Mucosa of stomach (tissue), 1 donor: Measurements from ENCODE around the gene C2CD2.
A peak's percentile ranks its signal among the peaks of the same experiment; 100 is the strongest.
"Not testable (repeated sequence)": the region's sequence is repeated elsewhere in the genome, so short reads cannot be mapped to it uniquely, and the experiment has no call there.

Experiments used
- H3K27me3 ChIP-seq: one replicate; pipeline ENCODE4 v1.7.0; 2013; ENCODE audit warnings: mild to moderate bottlenecking, low read length; ENCODE audit not compliant: control insufficient read depth, insufficient read depth
- H3K36me3 ChIP-seq: one replicate; pipeline ENCODE4 v1.7.0; 2013; ENCODE audit warnings: low read length; ENCODE audit not compliant: control insufficient read depth, insufficient read depth
- H3K4me1 ChIP-seq: one replicate; pipeline ENCODE4 v1.7.0; 2013; ENCODE audit warnings: mild to moderate bottlenecking, low read length; ENCODE audit not compliant: control insufficient read depth, insufficient read depth
- H3K4me3 ChIP-seq: one replicate; pipeline ENCODE4 v1.7.0; 2013; ENCODE audit warnings: low read length
- H3K9ac ChIP-seq: one replicate; pipeline ENCODE4 v1.7.0; 2013; ENCODE audit warnings: mild to moderate bottlenecking, low read length, moderate library complexity
- H3K9me3 ChIP-seq: one replicate; pipeline ENCODE4 v1.7.0; 2013; ENCODE audit warnings: mild to moderate bottlenecking, low read length, moderate library complexity; ENCODE audit not compliant: control insufficient read depth
- donor health status: Pancreatic carcinoma.

Gene C2CD2

DNA sequence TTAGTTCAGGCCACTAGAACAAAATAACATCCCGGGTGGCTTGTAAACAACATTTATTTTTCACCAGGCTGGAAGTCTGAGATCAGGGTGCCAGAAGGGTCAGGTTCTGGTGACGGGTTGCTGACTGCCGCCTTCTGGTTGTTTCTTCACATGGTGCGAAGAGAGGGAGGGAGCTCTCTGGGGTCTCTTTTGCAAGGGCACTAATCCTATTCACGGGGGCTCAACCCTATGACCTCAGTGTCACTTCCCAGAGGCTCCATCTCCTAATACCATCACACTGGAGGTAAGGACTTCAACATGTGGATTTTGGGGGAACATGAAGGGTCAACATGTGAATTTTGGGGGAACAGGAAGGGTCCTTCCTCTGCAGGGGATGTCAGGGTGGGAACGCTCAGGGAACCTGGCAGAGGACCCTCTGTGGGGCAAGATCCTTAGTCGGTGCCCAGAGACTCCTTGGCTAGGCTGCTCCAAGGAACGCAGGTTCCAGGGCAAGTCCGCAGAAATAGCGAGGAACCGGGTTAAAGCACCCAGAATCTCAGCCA, 8.7 kb upstream of the C2CD2 start:
- Histone ChIP-seq H3K9me3 (no peaks in the 10 kb centered on the region), H3K4me3 (no peak overlapping the region), H3K36me3 (no peaks in the 10 kb centered on the region), H3K4me1 (peaks cover 36% of the 10 kb centered on the region), H3K27me3 (peaks cover 5% of the 10 kb centered on the region), H3K9ac (no peak overlapping the region)

DNA sequence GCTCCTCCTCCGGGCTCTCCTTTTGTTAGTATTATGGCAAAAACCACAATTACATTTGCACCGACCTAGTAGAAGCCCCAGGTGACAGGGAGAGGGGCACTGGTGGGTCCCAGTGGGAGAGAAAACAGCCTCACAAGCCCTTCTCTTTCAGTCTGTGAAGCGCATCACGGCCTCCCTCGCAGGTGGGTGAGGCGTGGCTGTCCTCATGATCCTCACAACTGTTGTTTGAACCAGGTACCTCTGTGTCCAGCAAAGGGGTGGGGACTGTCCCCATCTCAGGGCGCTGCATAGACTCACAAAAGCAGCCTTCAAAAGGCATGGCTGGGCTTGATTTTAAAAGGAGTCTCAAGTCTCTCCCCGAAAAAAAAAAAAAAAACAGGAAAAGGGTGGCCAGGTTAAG, 7.9 kb upstream of the C2CD2 start:
- Histone ChIP-seq H3K9me3 (no peaks in the 10 kb centered on the region), H3K4me1 (peaks cover 39% of the 10 kb centered on the region), H3K27me3 (peaks cover 5% of the 10 kb centered on the region), H3K36me3 (no peaks in the 10 kb centered on the region), H3K9ac (no peak overlapping the region), H3K4me3 (no peak overlapping the region)

DNA sequence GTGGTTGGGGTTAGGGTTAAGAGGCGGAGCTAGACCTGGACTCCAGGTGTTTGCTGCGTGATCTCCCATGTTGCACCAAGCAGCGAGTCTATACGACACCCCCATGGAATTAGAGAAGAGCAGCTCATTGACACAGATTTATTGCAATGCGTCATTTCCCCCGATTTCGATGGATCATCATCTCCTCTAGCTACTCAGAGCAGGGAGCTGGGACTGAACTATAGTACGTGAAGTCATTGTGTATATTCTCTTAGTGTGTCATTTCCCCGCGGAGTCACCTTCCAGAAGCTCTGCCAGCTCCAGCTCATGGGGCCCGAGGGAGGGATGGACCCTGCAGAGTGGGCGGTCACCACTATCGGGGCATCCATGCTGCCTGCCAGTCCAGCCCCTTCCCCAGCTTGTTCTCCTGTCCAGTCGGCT, 7.5 kb upstream of the C2CD2 start:
- H3K9me3 ChIP-seq: no peaks in the 10 kb centered on the region
- no peak overlapping the region for H3K4me3 ChIP-seq
- no peak overlapping the region for H3K9ac ChIP-seq
- peaks cover 5% of the 10 kb centered on the region for H3K27me3 ChIP-seq
- H3K36me3 ChIP-seq: no peaks in the 10 kb centered on the region
- H3K4me1 ChIP-seq: peaks cover 34% of the 10 kb centered on the region

DNA sequence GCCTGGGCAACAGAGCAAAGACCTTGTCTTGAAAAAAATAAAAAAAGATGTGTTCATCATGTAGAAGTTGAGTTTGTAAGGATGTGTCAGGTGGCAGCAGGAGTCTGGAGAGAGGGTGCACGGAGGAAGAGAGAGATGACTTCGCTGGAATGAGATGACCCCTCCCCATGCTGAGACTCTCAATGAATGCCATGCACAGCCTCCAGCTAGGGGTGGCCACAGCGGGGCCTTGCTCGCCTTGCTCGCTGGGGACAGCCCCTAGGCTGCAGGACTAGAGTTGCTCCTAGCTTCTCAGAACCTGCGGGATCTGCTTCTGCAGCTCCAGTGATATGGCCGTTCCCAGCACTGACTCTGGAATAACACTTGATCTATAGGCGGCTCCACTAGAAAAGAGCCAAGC, 6.6 kb upstream of the C2CD2 start:
- H3K9ac ChIP-seq: no peak overlapping the region
- H3K4me3 ChIP-seq: no peak overlapping the region
- peaks cover 5% of the 10 kb centered on the region for H3K27me3 ChIP-seq
- H3K36me3 ChIP-seq: no peaks in the 10 kb centered on the region
- peaks cover 25% of the 10 kb centered on the region for H3K4me1 ChIP-seq
- H3K9me3 ChIP-seq: no peaks in the 10 kb centered on the region

DNA sequence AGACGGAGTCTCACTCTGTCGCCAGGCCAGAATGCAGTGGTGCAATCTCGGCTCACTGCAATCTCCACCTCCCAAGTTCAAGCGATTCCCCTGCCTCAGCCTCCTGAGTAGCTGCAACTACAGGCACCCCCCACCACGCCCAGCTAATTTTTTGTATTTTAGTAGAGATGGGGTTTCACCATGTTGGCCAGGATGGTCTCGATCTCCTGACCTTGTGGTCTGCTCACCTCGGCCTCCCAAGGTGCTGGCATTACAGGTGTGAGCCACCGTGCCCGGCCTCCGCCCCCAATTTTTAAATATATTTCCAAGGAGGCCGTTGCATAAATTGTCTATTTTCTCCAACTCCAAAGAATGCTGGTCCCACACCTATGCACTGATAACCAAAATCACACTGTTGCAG, 5.9 kb upstream of the C2CD2 start:
- H3K4me1 ChIP-seq: peaks cover 18% of the 10 kb centered on the region
- H3K9ac ChIP-seq, H3K9me3 ChIP-seq, H3K4me3 ChIP-seq, H3K27me3 ChIP-seq, H3K36me3 ChIP-seq: not testable (repeated sequence)

DNA sequence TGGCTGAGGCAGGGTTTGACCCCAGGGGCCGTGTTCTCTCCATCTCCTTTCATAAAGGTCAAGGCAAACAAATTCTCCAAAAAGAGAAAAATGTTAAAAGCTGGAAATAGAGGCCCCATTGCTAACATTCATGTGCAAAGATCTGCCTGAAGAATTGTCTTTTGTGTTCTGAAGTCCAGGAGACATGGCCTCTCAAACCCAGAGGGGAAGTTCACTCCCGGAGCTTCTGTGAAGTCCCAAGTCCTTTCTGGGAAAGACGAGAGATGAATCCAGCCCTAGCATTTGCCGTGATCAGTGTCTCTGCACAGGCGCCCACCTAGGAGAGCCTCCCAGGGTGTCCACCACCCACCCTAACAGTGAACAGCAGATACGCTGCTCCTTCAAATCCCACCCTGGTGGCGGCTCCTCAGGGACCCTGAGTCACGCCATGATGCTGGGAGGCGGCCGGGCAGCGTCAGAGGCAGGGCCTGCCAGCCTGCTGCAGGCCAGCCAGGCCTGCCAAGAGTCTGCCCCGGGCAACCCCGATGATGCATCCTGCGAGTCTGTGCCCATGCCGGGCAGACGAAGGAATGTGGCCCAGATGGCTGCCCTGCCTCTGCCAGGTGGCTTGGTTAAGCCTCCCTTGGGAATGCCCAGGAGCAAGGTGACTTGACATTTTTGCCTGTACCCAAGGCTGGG, 5.2 kb upstream of the C2CD2 start:
- Histone ChIP-seq H3K4me1 (peaks cover 18% of the 10 kb centered on the region), H3K27me3 (peaks cover 5% of the 10 kb centered on the region), H3K9me3 (no peaks in the 10 kb centered on the region), H3K4me3 (no peak overlapping the region), H3K36me3 (no peaks in the 10 kb centered on the region), H3K9ac (no peak overlapping the region)

DNA sequence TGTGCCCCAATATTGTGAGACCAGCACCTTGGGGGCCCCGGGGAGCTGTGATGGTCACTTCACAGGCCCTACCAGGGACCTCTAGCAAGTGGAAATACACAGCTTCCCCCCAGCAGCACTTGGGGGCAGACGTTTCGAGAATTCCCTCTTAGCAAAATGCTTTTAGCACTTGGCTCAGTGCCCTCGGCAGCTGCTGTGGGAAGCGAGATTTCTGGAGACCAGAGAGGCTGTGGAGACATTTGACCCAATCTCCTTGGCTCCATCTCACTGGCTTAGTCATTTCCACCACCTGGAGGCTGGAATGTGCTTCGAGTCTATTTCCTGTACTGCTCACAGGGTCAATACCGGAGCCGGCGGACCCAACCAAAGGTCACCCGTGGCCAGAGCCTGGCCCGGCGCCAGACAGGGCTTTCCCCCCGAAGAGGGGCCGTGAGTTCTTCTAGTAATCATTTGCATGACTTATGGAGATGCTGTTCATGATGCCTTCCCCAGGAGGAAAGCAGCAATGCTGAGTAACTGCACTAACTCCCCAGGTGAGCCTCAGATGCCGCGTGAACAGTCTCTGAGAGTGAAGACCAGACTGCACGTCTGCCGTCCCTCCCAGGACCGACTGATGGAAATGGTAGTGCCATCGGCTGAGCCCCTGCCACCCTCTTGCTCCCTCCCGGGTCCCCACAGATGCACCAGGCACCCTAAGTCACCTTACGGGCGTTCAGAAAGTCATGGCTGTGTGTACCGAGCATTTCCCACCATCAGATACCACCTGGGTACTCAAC, 4.4 kb upstream of the C2CD2 start:
- Histone ChIP-seq H3K36me3 (no peaks in the 10 kb centered on the region), H3K4me1 (peaks cover 19% of the 10 kb centered on the region), H3K27me3 (peaks cover 5% of the 10 kb centered on the region), H3K9ac (peak overlapping the region; percentile 41), H3K9me3 (no peaks in the 10 kb centered on the region), H3K4me3 (no peak overlapping the region)

DNA sequence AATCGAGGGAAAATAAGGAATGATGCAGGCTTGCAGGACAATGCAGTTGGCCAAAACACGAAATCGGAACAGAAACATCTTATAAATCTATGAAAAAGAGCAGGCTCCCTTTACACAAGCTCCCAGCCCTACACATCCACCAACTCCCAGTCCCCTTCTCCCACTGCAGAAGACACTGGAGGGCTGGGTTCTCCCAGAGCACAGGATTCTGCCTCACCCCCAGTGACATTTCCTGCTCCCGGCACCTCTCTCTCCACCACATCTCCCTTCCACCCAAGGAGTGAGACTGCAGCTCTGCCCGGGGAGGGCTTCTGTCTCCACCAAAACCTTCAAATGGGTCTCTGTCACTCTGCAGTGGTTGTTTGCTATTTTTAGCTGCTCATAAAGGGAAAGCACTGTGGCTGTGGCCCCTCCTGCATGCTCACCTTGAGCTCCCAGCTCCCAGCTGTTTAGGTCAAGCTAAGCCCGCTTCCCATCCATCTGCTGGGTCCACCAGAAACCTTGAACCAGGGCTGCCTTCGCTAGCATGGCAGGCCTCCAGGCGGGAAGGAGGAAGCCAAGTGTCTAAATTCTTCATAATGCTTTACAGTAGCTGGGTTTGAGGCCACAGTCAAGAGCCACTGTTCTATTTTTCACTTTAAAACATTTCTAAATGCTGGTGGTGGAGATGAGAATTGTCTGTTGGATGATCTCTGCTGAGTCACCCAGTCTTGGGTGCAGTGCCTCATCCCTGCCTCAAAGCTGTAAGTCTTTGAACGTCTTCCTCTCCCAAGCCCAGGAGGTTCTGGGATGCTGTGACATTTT, 3.3 kb upstream of the C2CD2 start:
- no peaks in the 10 kb centered on the region for H3K9me3 ChIP-seq
- no peaks in the 10 kb centered on the region for H3K36me3 ChIP-seq
- peaks cover 28% of the 10 kb centered on the region for H3K4me1 ChIP-seq
- no peak overlapping the region for H3K4me3 ChIP-seq
- no peak overlapping the region for H3K9ac ChIP-seq
- H3K27me3 ChIP-seq: peaks cover 5% of the 10 kb centered on the region

DNA sequence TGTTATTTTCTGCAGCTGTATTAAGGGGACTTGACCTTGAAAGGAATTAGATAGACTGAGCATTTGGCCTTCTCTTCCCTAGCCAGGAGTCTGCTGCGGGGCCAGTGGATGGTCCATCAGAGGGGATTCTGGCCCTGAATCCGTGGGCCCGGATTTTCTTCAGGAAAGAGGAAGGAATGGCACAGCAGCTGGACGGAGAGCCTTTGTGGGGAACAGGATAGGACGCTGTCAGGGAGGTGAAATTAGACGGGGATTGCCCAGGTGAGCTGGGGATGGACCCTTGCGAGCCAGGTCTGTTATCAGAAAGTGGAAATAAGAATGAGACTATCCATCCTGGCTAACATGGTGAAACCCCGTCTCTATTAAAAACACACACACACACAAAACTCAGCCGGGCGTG, 1.7 kb upstream of the C2CD2 start:
- H3K9ac ChIP-seq: no peak overlapping the region
- H3K9me3 ChIP-seq: no peaks in the 10 kb centered on the region
- H3K27me3 ChIP-seq: peaks cover 5% of the 10 kb centered on the region
- peaks cover 28% of the 10 kb centered on the region for H3K4me1 ChIP-seq
- H3K4me3 ChIP-seq: no peak overlapping the region
- no peaks in the 10 kb centered on the region for H3K36me3 ChIP-seq

DNA sequence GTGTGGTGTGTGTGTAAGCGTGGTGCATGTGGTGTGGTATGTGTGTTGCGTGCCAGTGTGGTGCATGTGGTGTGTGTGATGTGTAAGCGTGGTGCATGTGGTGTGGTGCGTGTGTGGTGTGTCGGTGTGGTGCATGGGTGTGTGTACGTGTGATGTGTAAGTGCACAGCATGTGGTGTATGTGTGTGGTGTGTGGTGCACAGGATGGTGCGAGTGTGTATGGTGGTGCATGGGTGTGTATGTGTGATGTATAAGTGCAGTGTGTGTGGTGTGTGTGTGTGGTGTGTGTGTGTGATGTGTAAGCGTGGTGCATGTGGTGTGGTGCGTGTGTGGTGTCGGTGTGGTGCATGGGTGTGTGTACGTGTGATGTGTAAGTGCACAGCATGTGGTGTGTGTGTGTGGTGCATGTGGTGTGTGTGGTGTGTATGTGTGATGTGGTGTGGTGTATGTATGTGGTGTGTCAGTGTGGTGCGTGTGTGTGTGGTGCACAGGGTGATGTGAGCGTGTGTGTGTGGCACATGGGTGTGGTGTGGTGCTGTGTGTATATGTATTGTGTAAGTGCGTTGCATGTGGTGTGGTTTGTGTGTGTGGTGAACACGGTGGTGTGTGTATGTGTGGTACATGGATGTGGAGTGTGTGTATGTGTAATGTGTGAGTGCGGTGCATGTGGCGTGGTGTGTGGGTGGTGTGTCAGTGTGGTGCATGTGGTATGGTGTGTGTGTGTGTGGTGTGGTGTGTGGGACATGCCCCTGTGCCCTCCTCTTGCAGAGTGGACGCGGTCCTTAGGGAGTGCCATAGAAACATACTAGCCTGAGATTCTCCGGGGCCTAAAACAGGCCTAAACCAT, 1.1 kb upstream of the C2CD2 start:
- no peaks in the 10 kb centered on the region for H3K36me3 ChIP-seq
- H3K27me3 ChIP-seq: peaks cover 5% of the 10 kb centered on the region
- no peak overlapping the region for H3K4me3 ChIP-seq
- H3K9me3 ChIP-seq: no peaks in the 10 kb centered on the region
- peaks cover 28% of the 10 kb centered on the region for H3K4me1 ChIP-seq
- H3K9ac ChIP-seq: no peak overlapping the region

DNA sequence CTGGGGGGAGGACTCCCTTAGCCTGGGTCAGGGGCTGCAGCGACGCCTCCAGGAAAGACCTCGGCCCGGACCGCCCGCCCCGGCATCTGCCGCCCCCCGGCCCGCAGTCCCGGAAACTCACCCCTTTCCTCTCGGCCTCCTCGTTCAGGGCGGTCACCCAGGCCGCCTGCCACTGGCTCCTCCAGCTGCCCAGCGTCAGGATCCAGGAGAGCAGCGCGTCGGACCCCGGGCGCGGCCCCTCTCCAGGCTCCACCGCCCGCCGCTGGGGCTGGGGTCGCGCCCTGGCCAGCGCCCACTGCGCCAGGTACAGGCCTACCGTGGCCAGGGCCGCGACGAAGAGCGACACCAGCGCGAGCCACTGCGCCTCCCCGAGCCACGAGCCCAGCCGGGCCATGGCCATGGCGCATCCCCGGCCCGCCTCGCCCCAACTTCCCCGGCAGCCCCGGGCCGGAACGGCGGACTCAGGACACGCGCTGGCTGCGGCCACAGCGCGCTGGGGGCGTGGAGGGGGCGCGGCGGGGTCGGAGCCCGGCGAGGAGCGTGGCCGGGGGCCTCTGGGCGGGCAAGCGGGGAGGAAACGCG, 478 bp downstream of the C2CD2 start:
- H3K9ac ChIP-seq: peak overlapping the region; percentile 64
- H3K4me3 ChIP-seq: peak overlapping the region; percentile 65
- H3K4me1 ChIP-seq: peaks cover 27% of the 10 kb centered on the region
- H3K27me3 ChIP-seq: peaks cover 4% of the 10 kb centered on the region
- H3K36me3 ChIP-seq: no peaks in the 10 kb centered on the region
- no peaks in the 10 kb centered on the region for H3K9me3 ChIP-seq
